Motor neuron (in vitro differentiated cells): ENCODE measurements around the gene NAA30. TPM values are rescaled to one million over a fixed set of nuclear protein-coding genes. Genes with fewer than 3 reads are reported as not detected.
"Not testable (repeated sequence)": the region's sequence is repeated elsewhere in the genome, so short reads cannot be mapped to it uniquely, and the experiment has no call there.

Experiments
- ATAC-seq, 8 experiments: fragments of 200-7000 bp; cut with Tn5 transposase; replicated peaks in 6 of 8; 2 replicates each; pipeline ENCODE4 v1.8.0; 2021; ENCODE audit warnings: mild to moderate bottlenecking in 8 of 8, moderate library complexity in 8 of 8
- H3K27ac ChIP-seq, 2 donors: fragments of 250-450 bp; sonication (Bioruptor Pico); 2 replicates each; pipeline ENCODE4 v1.9.0; 2021; ENCODE audit warnings: antibody characterized with exemption in 2 of 2, mild to moderate bottlenecking in 2 of 2, moderate library complexity in 1 of 2
- H3K4me1 ChIP-seq, 2 donors: fragments of 250-450 bp; sonication (Bioruptor Pico); replicated peaks in 1 of 2; 2 replicates each; pipeline ENCODE4 v1.6.1; 2021; ENCODE audit warnings: antibody characterized with exemption in 2 of 2, mild to moderate bottlenecking in 2 of 2, moderate library complexity in 1 of 2
- H3K4me3 ChIP-seq, 5 donors: fragments of 250-450 bp; sonication (Bioruptor Pico); 2 replicates each; pipeline ENCODE4 v1.9.0; 2021; ENCODE audit warnings: antibody characterized with exemption in 5 of 5, mild to moderate bottlenecking in 5 of 5, moderate library complexity in 4 of 5
- WGBS, 10 experiments: fragments of 450-650 bp; shearing (Covaris generic); methylation state at CpG; one replicate each; pipeline ENCODE4 v1.0.0; 2022; 5-methylcytosine and 5-hydroxymethylcytosine counted together
- in situ Hi-C, 9 experiments: fragments of 400-800 bp; cut with MboI; loops; one replicate each; pipeline ENCODE4 v1.15.0; 2021; ENCODE audit warnings: low sequenced_read_pairs in 9 of 9, low pct_unique_long_range_greater_than_20kb in 2 of 9; ENCODE audit not compliant: unreplicated experiment in 9 of 9
- total RNA-seq, 8 experiments: library from RNA; unstranded; fragments of 300-600 nt; gene quantifications; 2 replicates each; pipeline versions ENCODE4 v1.2.3 to v1.2.4, GENCODE V29; 2022

Gene NAA30
- 10 to 100 TPM; 12.6 to 21.7 (median 17.2) TPM for total RNA-seq

- 0 to 18% (median 0%) methylated on average over 1 to 7 of the region's 62 CpGs; no CpG with 5 or more reads in 2 of the 10 experiments for WGBS, 10 experiments
- peak within 1 kb of the TSS; percentile 78 to 84 for H3K27ac ChIP-seq
- H3K4me3 ChIP-seq, result peak within 1 kb of the TSS; percentile 49 to 78 (median 58)
- peaks cover 9 to 32% of the 10 kb centered on the region in 2 donors for H3K4me1 ChIP-seq
- peak; percentile 75 to 91 (median 86) for ATAC-seq
- in situ Hi-C loops, result no loop called here
Measured at GRCh38 chr14:57390037-57390805, at the start of gene NAA30. Gene NAA30 (plus strand): TSS chr14:57390586. CDS start chr14:57390958, 372 bp downstream.

- WGBS, 10 experiments, result 74 to 100% (median 98%) methylated on average over 1 to 13 of the region's 34 CpGs
- H3K4me3 ChIP-seq, H3K4me1 ChIP-seq, in situ Hi-C loops, ATAC-seq, H3K27ac ChIP-seq: not testable (repeated sequence)
Measured at GRCh38 chr14:57343545-57344297, 46.7 kb upstream of the NAA30 start.

GRCh38 chr14:57345106-57345505, 45.3 kb upstream of the NAA30 start:
- peak in 1 of 8 experiments; percentile 70 for ATAC-seq
- Histone ChIP-seq H3K4me3 (no peak overlapping the region), H3K4me1 (no peaks in the 10 kb centered on the region), H3K27ac (no peak overlapping the region)
- in situ Hi-C loops, result no loop called here
- WGBS, 10 experiments, result 61 to 92% (median 78%) methylated on average over 1 to 9 of the region's 9 CpGs; no CpG with 5 or more reads in 1 of the 10 experiments

- Histone ChIP-seq H3K27ac (no peak overlapping the region), H3K4me1 (no peaks in the 10 kb centered on the region), H3K4me3 (no peak overlapping the region)
- 0 to 86% (median 40%) methylated on average over 1 to 2 of the region's 2 CpGs; no CpG with 5 or more reads in 3 of the 10 experiments for WGBS, 10 experiments
- in situ Hi-C loops, result no loop called here
- ATAC-seq, result peak in 1 of 8 experiments; percentile 79
Measured at GRCh38 chr14:57346741-57347140, 43.6 kb upstream of the NAA30 start.

GRCh38 chr14:57352396-57353170, 37.8 kb upstream of the NAA30 start:
- peaks cover 0 to 3% of the 10 kb centered on the region in 2 donors for H3K4me1 ChIP-seq
- no peak overlapping the region for H3K27ac ChIP-seq
- WGBS, 10 experiments, result 38 to 82% (median 70%) methylated on average over 3 to 9 of the region's 9 CpGs
- no peak overlapping the region for H3K4me3 ChIP-seq
- in situ Hi-C loops, result no loop called here
- ATAC-seq, result peak in 2 of 8 experiments; percentile 69 to 100

GRCh38 chr14:57355081-57355800, 35.1 kb upstream of the NAA30 start:
- Histone ChIP-seq H3K27ac (no peak overlapping the region), H3K4me3 (no peak overlapping the region), H3K4me1 (peaks cover 0 to 3% of the 10 kb centered on the region in 2 donors)
- WGBS, 10 experiments, result 46 to 100% (median 75%) methylated on average over 1 to 3 of the region's 3 CpGs; no CpG with 5 or more reads in 1 of the 10 experiments
- no peak for ATAC-seq
- in situ Hi-C loops, result no loop called here

- Histone ChIP-seq H3K27ac (no peak overlapping the region), H3K4me1 (no peaks in the 10 kb centered on the region), H3K4me3 (no peak overlapping the region)
- ATAC-seq, result no peak
- in situ Hi-C loops, result no loop called here
Measured at GRCh38 chr14:57362361-57362760, 28.0 kb upstream of the NAA30 start.

GRCh38 chr14:57364659-57365450, 25.5 kb upstream of the NAA30 start:
- H3K27ac ChIP-seq, result no peak overlapping the region
- 40 to 86% (median 69%) methylated on average over 1 to 10 of the region's 19 CpGs; no CpG with 5 or more reads in 5 of the 10 experiments for WGBS, 10 experiments
- H3K4me1 ChIP-seq, result no peaks in the 10 kb centered on the region
- ATAC-seq, result peak in 1 of 8 experiments; percentile 37
- in situ Hi-C loops, result no loop called here
- H3K4me3 ChIP-seq, result no peak overlapping the region

- H3K4me1 ChIP-seq, H3K4me3 ChIP-seq, H3K27ac ChIP-seq, in situ Hi-C loops, ATAC-seq: not testable (repeated sequence)
- WGBS, 10 experiments, result 10 to 100% (median 100%) methylated on average over 1 to 3 of the region's 5 CpGs; no CpG with 5 or more reads in 3 of the 10 experiments
Measured at GRCh38 chr14:57370187-57370586, 20.2 kb upstream of the NAA30 start.

- 4 to 100% (median 49%) methylated on average over 1 to 3 of the region's 3 CpGs; no CpG with 5 or more reads in 2 of the 10 experiments for WGBS, 10 experiments
- ATAC-seq, result no peak
- Histone ChIP-seq H3K4me1 (no peaks in the 10 kb centered on the region), H3K4me3 (no peak overlapping the region), H3K27ac (no peak overlapping the region)
- in situ Hi-C loops, result no loop called here
Measured at GRCh38 chr14:57371013-57371412, 19.4 kb upstream of the NAA30 start.

GRCh38 chr14:57375156-57375555, 15.2 kb upstream of the NAA30 start:
- no peak for ATAC-seq
- no peaks in the 10 kb centered on the region for H3K4me1 ChIP-seq
- no peak overlapping the region for H3K27ac ChIP-seq
- H3K4me3 ChIP-seq, result no peak overlapping the region
- in situ Hi-C loops, result no loop called here
- WGBS, 10 experiments, result 25 to 100% (median 52%) methylated on average over 1 to 3 of the region's 3 CpGs; no CpG with 5 or more reads in 2 of the 10 experiments

- Histone ChIP-seq H3K27ac (no peak overlapping the region), H3K4me1 (no peaks in the 10 kb centered on the region), H3K4me3 (no peak overlapping the region)
- in situ Hi-C loops, result no loop called here
- no peak for ATAC-seq
Measured at GRCh38 chr14:57378661-57379060, 11.7 kb upstream of the NAA30 start.
